ENCODE results near the gene ARHGAP40. TPM values are rescaled to one million over a fixed set of nuclear protein-coding genes. Genes with fewer than 3 reads are reported as not detected.

Gene ARHGAP40
- total and polyA plus RNA-seq, 2 experiments from 2014 or later, result 0.21 TPM; not detected in 1

- TF ChIP-seq ZNF462 (CRISPR knock-in tag; IDR thresholded peaks at IDR 0.05) (no peak), ETS1 (IDR thresholded peaks at IDR 0.05) (no peak), STAT1 (IDR thresholded peaks at IDR 0.05; ENCODE audit: unreplicated experiment) (no peak), POLR2AphosphoS5 (IDR thresholded peaks at IDR 0.05; ENCODE audit: low read depth) (no peak), CTCF (conservative IDR thresholded peaks at IDR 0.05; ENCODE audit: low read depth in 2 of 2) (no peak), EZH2 (IDR thresholded peaks at IDR 0.05; ENCODE audit: low read depth, unreplicated experiment) (no peak), JUNB (IDR thresholded peaks at IDR 0.05; ENCODE audit: unreplicated experiment) (no peak), EZH2phosphoT487 (IDR thresholded peaks at IDR 0.05; ENCODE audit: unreplicated experiment) (no peak)
These were observed 68.1 kb downstream of the ARHGAP40 start (continued) for GRCh38 chr20:38669688-38670087.
